Right lobe of liver (tissue), 4 donors: ENCODE results near the gene FAM124A.

Source experiments
- POLR2A ChIP-seq: fragments of 450-650 bp; IDR thresholded peaks from one replicate; pipeline ENCODE4 v1.6.1; 2017; ENCODE audit warnings: antibody characterized with exemption, mild to moderate bottlenecking
- TF ChIP-seq, protein P1 (sequence below), 4 donors: fragments of 200-600 bp in 3 of 4; fragments of 450-650 bp in 1 of 4; IDR thresholded peaks; one replicate each; pipeline versions ENCODE4 v1.5.1 to v1.8.0; 2016 to 2022; ENCODE audit warnings: antibody characterized with exemption in 4 of 4, mild to moderate bottlenecking in 2 of 4
- donor health status: DM: no; HTN: no; CAD: no.
- donor health status: DM: no; HTN: no; CAD: no.
- donor health status: DM: no; HTN: yes; CAD: no.

DNA sequence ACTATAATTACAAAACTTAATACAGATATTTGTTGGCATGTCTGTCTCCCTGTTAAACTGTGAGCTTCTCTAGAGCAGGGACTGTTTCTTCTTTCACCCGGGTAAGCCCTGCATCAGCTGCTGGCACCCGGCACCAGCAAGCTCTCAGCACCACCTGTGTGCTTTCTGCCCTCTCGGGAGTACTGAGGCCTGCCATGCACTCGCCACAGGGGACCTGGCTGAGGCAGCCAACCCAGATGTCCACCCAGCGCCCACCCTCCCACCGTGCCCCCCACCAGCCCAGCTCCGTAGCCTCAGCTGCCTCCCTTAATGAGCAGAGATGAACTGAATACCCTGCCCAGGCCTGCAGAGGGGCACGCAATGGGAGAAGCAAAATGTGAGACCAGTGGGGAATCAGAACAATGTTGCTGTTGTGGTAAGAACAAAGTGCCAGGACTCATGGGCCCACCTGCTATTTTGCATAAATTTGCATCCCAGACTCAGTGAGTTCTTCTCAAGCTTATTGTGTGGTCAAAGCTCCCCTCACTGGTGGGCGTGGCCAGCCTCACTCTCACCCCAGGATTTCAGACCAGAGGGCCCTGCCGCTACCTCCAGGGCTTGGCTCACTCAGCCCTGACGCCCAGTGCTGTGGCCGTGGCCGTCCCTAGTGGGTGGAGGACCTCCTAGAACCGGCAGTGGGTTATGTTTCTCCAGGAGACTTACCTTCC is 102.7 kb downstream of the FAM124A start:
- TF ChIP-seq, protein P1, sequence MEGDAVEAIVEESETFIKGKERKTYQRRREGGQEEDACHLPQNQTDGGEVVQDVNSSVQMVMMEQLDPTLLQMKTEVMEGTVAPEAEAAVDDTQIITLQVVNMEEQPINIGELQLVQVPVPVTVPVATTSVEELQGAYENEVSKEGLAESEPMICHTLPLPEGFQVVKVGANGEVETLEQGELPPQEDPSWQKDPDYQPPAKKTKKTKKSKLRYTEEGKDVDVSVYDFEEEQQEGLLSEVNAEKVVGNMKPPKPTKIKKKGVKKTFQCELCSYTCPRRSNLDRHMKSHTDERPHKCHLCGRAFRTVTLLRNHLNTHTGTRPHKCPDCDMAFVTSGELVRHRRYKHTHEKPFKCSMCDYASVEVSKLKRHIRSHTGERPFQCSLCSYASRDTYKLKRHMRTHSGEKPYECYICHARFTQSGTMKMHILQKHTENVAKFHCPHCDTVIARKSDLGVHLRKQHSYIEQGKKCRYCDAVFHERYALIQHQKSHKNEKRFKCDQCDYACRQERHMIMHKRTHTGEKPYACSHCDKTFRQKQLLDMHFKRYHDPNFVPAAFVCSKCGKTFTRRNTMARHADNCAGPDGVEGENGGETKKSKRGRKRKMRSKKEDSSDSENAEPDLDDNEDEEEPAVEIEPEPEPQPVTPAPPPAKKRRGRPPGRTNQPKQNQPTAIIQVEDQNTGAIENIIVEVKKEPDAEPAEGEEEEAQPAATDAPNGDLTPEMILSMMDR (IDR thresholded peaks at IDR 0.05): no peak
- TF ChIP-seq POLR2A: no peak
